Mesothelial cell of epicardium (in vitro differentiated cells): Measurements from ENCODE around the gene CNGB1. TPM values are rescaled to one million over a fixed set of nuclear protein-coding genes. Genes with fewer than 3 reads are reported as not detected.

ENCODE experiments used
- DNase-seq, 2 experiments: peaks; one replicate each; pipeline ENCODE4 v3.0.0; 2021; ENCODE audit warnings: low spot score in 2 of 2; ENCODE audit not compliant: unreplicated experiment in 2 of 2
- H3K27ac Mint-ChIP-seq: 2 replicates; pipeline ENCODE4 v1.8.0; 2021; ENCODE audit warnings: mixed read lengths
- H3K27me3 Mint-ChIP-seq: 2 replicates; pipeline ENCODE4 v1.8.0; 2021; ENCODE audit warnings: low read depth, mixed read lengths
- H3K36me3 Mint-ChIP-seq: 2 replicates; pipeline ENCODE4 v1.8.0; 2021; ENCODE audit warnings: mixed read lengths
- H3K4me1 Mint-ChIP-seq: 2 replicates; pipeline ENCODE4 v1.8.0; 2021; ENCODE audit warnings: mixed read lengths
- H3K4me3 Mint-ChIP-seq: 2 replicates; pipeline ENCODE4 v1.8.0; 2021; ENCODE audit warnings: mild to moderate bottlenecking, moderate library complexity, mixed read lengths
- H3K9me3 Mint-ChIP-seq: 2 replicates; pipeline ENCODE4 v1.8.0; 2021; ENCODE audit warnings: mixed read lengths
- CTCF ChIP-seq: fragments of 200-600 bp; sonication (generic); IDR thresholded peaks from one replicate; pipeline ENCODE4 v1.5.0; 2021; ENCODE audit warnings: antibody characterized with exemption; ENCODE audit not compliant: unreplicated experiment
- total RNA-seq: library from RNA; stranded (reverse); gene quantifications from 3 replicates; pipeline ENCODE4 v1.2.1, GENCODE V29; 2021

The CNGB1 gene
- total RNA-seq, 1 donor from 2014 or later: 0.07 TPM

GRCh38 chr16:57834936-57835335 is 136.0 kb downstream of the CNGB1 start:
- no peak for TF ChIP-seq CTCF
- Mint-ChIP-seq H3K27me3 (no peaks in the 10 kb centered on the region), H3K36me3 (no peaks in the 10 kb centered on the region), H3K9me3 (no peaks in the 10 kb centered on the region), H3K4me3 (no peak overlapping the region), H3K4me1 (no peaks in the 10 kb centered on the region), H3K27ac (no peak overlapping the region)
- no peak for DNase-seq

Other genes starting within 250 kb of the CNGB1 start
- gene KATNB1, start 235.4 kb downstream of the CNGB1 start, total RNA-seq: 22.1 to 24.9 TPM (median 24.6 TPM) in 3 replicates
- 33.3 to 38.7 TPM (median 35.3 TPM) in 3 replicates for gene KIFC3, start 168.6 kb downstream of the CNGB1 start, total RNA-seq
- 13.5 to 16.5 TPM (median 15.0 TPM) in 3 replicates for gene ZNF319, start 29.5 kb upstream of the CNGB1 start, total RNA-seq
- gene USB1, start 30.3 kb upstream of the CNGB1 start, total RNA-seq: 34.5 to 38.3 TPM (median 36.3 TPM) in 3 replicates
- 16.2 to 17.8 TPM (median 16.3 TPM) in 3 replicates for gene MMP15, start 54.6 kb upstream of the CNGB1 start, total RNA-seq
- gene CFAP20, start 158.3 kb upstream of the CNGB1 start, total RNA-seq: 39.6 to 41.6 TPM (median 41.4 TPM) in 3 replicates
- gene CSNK2A2, start 227.0 kb upstream of the CNGB1 start, total RNA-seq: 76.8 to 80.9 TPM (median 79.3 TPM) in 3 replicates